Astrocyte (in vitro differentiated cells and primary cell): ENCODE results near the gene SLC39A9.

Experiments used
- CTCF ChIP-seq: IDR thresholded peaks from 2 replicates; pipeline ENCODE4 v1.5.1; 2011; ENCODE audit warnings: low read depth, mild to moderate bottlenecking, inconsistent platforms, low read length, moderate library complexity; ENCODE audit not compliant: insufficient read depth
- EZH2 ChIP-seq: IDR thresholded peaks from 2 replicates; pipeline ENCODE4 v1.6.1; 2012; ENCODE audit warnings: mild to moderate bottlenecking, low read length, inconsistent platforms; ENCODE audit not compliant: insufficient read depth

GRCh38 chr14:69458350-69458749 is 59.9 kb downstream of the SLC39A9 start:
- no peak for TF ChIP-seq CTCF
- no peak for TF ChIP-seq EZH2
